Cardiac muscle cell (in vitro differentiated cells and primary cell): Measurements from ENCODE around the gene PPP1R1C. TPM values are rescaled to one million over a fixed set of nuclear protein-coding genes. Genes with fewer than 3 reads are reported as not detected.

Experiments
- DNase-seq, 2 donors: peaks; one replicate each; pipeline versions ENCODE4 v3.0.0 to v3.0.0-alpha.2; 2010 to 2017; ENCODE audit warnings: low read depth in 1 of 2, low spot score in 1 of 2
- H3K27ac ChIP-seq: fragments of 200-600 bp; sonication (generic); 2 replicates; pipeline ENCODE4 v1.5.1; 2016
- H3K27me3 ChIP-seq: fragments of 200-600 bp; sonication (generic); 2 replicates; pipeline ENCODE4 v1.6.0; 2016; ENCODE audit warnings: control low read depth
- H3K36me3 ChIP-seq: fragments of 200-600 bp; sonication (generic); 2 replicates; pipeline ENCODE4 v1.5.1; 2016; ENCODE audit warnings: control low read depth
- H3K4me1 ChIP-seq: fragments of 200-600 bp; sonication (generic); 2 replicates; pipeline ENCODE4 v1.8.1; 2017; ENCODE audit warnings: low read depth, mild to moderate bottlenecking, mixed run types
- H3K4me3 ChIP-seq: fragments of 200-600 bp; sonication (generic); 2 replicates; pipeline ENCODE4 v1.5.1; 2016; ENCODE audit warnings: mild to moderate bottlenecking
- H3K9me3 ChIP-seq: fragments of 200-600 bp; sonication (generic); 2 replicates; pipeline ENCODE4 v1.5.1; 2017; ENCODE audit warnings: low read depth, mild to moderate bottlenecking, control low read depth
- polyA plus RNA-seq: library from polyadenylated mRNA; unstranded; fragments of >200 nt; fragmentation: Nextera tagmentation; extraction: Ambion mirVana; gene quantifications from 2 replicates; pipeline ENCODE4 v1.2.1, GENCODE V29; 2016
- total RNA-seq: library from RNA; depleted of rRNA; stranded (reverse); fragments of >200 nt; gene quantifications from 2 replicates; pipeline ENCODE4 v1.2.3, GENCODE V29; 2016
- TF ChIP-seq, protein P1 (sequence below): IDR thresholded peaks from 2 replicates; pipeline ENCODE4 v1.5.1; 2012; ENCODE audit warnings: low read depth, mild to moderate bottlenecking, low read length

The PPP1R1C gene
- total and polyA plus RNA-seq, 2 experiments from 2014 or later: 8.6 to 12.1 TPM

DNA sequence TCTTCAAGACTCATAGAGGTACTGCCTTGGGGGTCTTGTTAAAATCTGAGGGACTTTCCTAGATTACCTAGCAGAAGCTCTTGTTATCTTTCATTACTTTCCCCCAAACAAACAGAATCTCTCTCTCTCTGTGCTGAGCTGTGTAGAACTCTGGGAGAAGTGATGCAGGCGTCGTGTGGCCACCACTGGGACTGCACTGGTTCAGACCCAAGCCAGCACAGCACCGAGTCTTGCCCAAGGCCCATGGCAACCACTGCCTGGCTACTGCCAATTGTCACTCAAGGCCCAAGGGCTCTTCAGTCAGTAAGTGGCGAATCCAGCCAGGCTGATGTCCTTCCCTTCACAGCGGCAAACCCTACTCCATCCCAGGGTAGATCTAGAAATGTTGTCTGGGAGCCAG lies 28.6 kb downstream of the PPP1R1C start:
- Histone ChIP-seq H3K4me3 (no peak overlapping the region), H3K36me3 (no peaks in the 10 kb centered on the region), H3K4me1 (no peaks in the 10 kb centered on the region), H3K27me3 (no peaks in the 10 kb centered on the region), H3K27ac (no peak overlapping the region), H3K9me3 (no peaks in the 10 kb centered on the region)
- TF ChIP-seq, protein P1, sequence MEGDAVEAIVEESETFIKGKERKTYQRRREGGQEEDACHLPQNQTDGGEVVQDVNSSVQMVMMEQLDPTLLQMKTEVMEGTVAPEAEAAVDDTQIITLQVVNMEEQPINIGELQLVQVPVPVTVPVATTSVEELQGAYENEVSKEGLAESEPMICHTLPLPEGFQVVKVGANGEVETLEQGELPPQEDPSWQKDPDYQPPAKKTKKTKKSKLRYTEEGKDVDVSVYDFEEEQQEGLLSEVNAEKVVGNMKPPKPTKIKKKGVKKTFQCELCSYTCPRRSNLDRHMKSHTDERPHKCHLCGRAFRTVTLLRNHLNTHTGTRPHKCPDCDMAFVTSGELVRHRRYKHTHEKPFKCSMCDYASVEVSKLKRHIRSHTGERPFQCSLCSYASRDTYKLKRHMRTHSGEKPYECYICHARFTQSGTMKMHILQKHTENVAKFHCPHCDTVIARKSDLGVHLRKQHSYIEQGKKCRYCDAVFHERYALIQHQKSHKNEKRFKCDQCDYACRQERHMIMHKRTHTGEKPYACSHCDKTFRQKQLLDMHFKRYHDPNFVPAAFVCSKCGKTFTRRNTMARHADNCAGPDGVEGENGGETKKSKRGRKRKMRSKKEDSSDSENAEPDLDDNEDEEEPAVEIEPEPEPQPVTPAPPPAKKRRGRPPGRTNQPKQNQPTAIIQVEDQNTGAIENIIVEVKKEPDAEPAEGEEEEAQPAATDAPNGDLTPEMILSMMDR: no peak
- DNase-seq: no peak

- Histone ChIP-seq H3K4me3 (no peak overlapping the region), H3K36me3 (no peaks in the 10 kb centered on the region), H3K9me3 (no peaks in the 10 kb centered on the region), H3K27me3 (no peaks in the 10 kb centered on the region), H3K4me1 (no peaks in the 10 kb centered on the region), H3K27ac (no peak overlapping the region)
- TF ChIP-seq, protein P1: no peak
- DNase-seq: peak in 1 of 2 donors; percentile 16
Measured at GRCh38 chr2:182015334-182016109, 29.9 kb downstream of the PPP1R1C start.

DNA sequence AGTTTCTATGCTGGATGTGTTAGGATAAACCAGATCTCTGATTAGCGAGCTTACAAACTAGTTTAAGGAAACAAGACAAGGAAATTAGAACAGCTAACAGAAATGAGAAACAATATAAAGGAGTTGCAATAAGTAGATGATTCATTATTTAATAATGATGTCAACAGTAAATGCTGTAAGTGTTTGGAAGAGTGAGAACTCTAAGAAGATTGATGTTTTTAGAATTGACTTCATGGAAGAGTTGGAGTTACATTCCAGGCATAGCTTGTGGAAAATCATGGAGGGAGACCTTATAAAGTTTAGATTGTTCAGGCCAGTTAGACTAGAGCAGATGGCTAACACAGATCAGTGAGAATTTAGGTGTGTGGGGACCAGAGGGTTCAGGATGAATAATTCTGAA lies 32.6 kb downstream of the PPP1R1C start:
- Histone ChIP-seq H3K27ac (no peak overlapping the region), H3K4me1 (no peaks in the 10 kb centered on the region), H3K4me3 (no peak overlapping the region), H3K9me3 (no peaks in the 10 kb centered on the region), H3K36me3 (no peaks in the 10 kb centered on the region), H3K27me3 (no peaks in the 10 kb centered on the region)
- peak in 1 of 2 donors; percentile 3 for DNase-seq
- TF ChIP-seq, protein P1: no peak

- H3K27me3 ChIP-seq: no peaks in the 10 kb centered on the region
- TF ChIP-seq, protein P1: no peak
- H3K4me1 ChIP-seq: no peaks in the 10 kb centered on the region
- no peak overlapping the region for H3K4me3 ChIP-seq
- H3K27ac ChIP-seq: no peak overlapping the region
- H3K9me3 ChIP-seq: no peaks in the 10 kb centered on the region
- H3K36me3 ChIP-seq: no peaks in the 10 kb centered on the region
- DNase-seq: no peak
Measured at GRCh38 chr2:182019731-182020130, 34.1 kb downstream of the PPP1R1C start.

- Histone ChIP-seq H3K27ac (no peak overlapping the region), H3K4me1 (no peaks in the 10 kb centered on the region), H3K9me3 (no peaks in the 10 kb centered on the region), H3K4me3 (no peak overlapping the region), H3K36me3 (no peaks in the 10 kb centered on the region), H3K27me3 (no peaks in the 10 kb centered on the region)
- TF ChIP-seq, protein P1: no peak
- DNase-seq: peak in 1 of 2 donors; percentile 8
Measured at GRCh38 chr2:182020286-182021070, 34.8 kb downstream of the PPP1R1C start.
